PFSK-1 (cell line): ENCODE data around the gene LSM3.

Source experiments
- FOXP2 ChIP-seq: optimal IDR thresholded peaks from 2 replicates; pipeline ENCODE3; 2011; ENCODE audit warnings: borderline replicate concordance, control low read depth, inconsistent platforms; ENCODE audit not compliant: insufficient read depth; ENCODE audit errors: extremely low read length, extremely low read depth
- POLR2AphosphoS5 ChIP-seq: IDR thresholded peaks from 2 replicates; pipeline ENCODE4 v1.6.1; 2012; ENCODE audit warnings: low read depth, mild to moderate bottlenecking, control low read depth, low read length, moderate library complexity
- SIN3A ChIP-seq: IDR thresholded peaks from 2 replicates; pipeline ENCODE4 v1.6.1; 2012; ENCODE audit warnings: mild to moderate bottlenecking, low read length, moderate library complexity, borderline replicate concordance; ENCODE audit not compliant: insufficient read depth
- TAF1 ChIP-seq: IDR thresholded peaks from 2 replicates; pipeline ENCODE4 v1.6.1; 2012; ENCODE audit warnings: low read length, control low read depth, borderline replicate concordance; ENCODE audit not compliant: insufficient read depth
- TF ChIP-seq, protein P1 (sequence below), 2 experiments: IDR thresholded peaks; 2 replicates each; pipeline versions ENCODE4 v1.6.1 to v1.8.0; 2011 to 2012; ENCODE audit warnings: low read depth in 2 of 2, low read length in 2 of 2, control low read depth in 1 of 2, inconsistent platforms in 1 of 2, mild to moderate bottlenecking in 1 of 2, moderate library complexity in 1 of 2; ENCODE audit not compliant: insufficient read depth in 1 of 2

Gene LSM3

DNA sequence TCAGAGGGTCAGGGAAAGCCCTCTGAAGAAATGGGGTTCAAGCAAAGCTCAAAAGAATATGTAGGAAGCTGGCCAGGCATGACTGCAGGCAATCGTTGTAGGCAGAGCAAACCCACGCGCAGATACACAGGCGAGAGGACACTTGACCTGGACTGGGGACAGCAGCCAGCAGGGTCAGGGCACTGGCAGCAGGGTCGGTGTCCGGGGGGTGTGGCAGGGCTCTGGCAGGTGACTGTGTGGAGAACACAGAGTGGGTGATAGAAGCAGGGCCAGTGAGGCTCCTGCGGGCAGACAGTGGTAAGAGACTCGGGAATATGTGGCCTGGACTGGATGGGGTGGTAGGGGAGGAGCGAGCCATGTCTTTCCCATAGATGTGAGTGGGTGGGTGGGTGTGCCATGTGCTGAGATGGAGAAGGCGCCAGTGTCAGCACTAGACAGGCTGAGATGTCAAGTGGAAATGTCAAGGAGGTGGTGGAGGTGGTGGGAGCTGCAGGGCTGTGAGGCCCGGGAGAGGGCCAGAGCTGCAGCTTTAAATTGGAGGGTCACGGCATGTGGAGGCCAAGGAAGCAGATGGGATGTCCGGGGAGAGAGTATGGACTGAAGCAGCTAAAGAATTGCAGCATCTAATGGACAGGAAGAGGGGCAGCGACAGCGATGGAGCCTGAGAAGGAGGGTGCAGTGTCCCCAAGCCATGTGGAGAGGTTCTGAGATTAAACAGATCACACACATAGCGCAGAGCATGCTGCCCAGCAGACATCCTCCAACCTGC lies 40.3 kb upstream of the LSM3 start:
- TF ChIP-seq FOXP2 (no peak), SIN3A (no peak), TAF1 (no peak)

DNA sequence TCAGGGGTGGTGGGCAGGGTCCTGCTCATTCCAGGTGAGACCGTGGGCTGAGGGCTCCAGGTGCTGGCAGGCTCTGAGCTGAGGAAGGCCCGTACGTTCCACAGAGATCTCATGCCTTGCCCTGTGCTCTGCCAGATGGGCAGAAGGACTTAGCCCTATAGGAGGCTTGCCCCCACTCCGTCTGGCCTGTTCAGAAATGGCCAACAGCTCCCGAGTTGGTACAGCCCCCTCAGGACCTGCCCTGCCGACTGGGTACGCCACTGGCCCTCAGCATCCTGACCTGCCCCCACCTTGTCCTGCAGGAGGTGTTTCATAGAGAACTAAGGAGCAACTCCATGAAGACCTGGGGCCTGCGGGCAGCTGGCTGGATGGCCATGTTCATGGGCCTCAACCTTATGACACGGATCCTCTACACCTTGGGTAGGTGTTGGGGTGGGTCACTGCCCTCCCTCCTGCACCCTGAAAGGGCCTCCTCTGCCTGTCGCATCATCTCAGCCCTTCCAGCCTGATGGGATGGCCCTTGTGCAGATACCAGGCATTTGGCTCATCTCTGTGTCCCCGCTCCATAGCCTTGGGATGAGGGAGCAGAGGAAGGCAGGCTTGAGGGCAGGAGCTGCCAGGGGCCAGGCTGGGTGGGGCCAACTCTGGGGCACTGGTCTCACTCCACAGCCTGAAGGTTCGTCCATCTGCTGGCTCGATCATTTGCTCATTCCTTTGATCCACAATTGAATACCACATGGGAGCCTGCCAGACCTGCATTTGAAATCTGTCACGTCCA lies 39.5 kb upstream of the LSM3 start:
- TF ChIP-seq FOXP2 (no peak), POLR2AphosphoS5 (no peak), SIN3A (no peak), TAF1 (no peak)
- TF ChIP-seq, protein P1, sequence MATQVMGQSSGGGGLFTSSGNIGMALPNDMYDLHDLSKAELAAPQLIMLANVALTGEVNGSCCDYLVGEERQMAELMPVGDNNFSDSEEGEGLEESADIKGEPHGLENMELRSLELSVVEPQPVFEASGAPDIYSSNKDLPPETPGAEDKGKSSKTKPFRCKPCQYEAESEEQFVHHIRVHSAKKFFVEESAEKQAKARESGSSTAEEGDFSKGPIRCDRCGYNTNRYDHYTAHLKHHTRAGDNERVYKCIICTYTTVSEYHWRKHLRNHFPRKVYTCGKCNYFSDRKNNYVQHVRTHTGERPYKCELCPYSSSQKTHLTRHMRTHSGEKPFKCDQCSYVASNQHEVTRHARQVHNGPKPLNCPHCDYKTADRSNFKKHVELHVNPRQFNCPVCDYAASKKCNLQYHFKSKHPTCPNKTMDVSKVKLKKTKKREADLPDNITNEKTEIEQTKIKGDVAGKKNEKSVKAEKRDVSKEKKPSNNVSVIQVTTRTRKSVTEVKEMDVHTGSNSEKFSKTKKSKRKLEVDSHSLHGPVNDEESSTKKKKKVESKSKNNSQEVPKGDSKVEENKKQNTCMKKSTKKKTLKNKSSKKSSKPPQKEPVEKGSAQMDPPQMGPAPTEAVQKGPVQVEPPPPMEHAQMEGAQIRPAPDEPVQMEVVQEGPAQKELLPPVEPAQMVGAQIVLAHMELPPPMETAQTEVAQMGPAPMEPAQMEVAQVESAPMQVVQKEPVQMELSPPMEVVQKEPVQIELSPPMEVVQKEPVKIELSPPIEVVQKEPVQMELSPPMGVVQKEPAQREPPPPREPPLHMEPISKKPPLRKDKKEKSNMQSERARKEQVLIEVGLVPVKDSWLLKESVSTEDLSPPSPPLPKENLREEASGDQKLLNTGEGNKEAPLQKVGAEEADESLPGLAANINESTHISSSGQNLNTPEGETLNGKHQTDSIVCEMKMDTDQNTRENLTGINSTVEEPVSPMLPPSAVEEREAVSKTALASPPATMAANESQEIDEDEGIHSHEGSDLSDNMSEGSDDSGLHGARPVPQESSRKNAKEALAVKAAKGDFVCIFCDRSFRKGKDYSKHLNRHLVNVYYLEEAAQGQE (IDR thresholded peaks at IDR 0.05; ENCODE audit: insufficient read depth in 1 of 2, low read depth in 2 of 2, low read length in 2 of 2) = no peak

DNA sequence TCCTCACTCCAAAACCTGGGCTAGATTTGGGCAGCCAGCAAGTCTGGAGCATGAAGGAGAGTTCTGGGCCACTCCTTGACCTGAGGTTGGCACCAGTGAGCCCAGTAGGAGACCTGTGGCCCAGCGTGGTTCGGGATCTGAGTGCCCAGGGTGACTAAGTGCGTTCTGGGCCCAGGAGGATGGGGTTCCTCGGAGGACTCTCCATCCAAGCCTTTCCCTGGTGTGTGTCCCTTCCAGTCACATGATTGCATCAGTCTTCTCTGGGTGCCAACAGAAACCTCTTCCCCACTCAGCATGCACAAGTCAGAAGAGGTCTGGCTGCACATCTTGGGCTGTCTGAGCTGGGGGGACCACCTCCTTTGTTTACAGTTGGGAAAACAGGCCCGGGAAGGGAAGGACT lies 38.8 kb upstream of the LSM3 start:
- TF ChIP-seq FOXP2 = no peak
- no peak for TF ChIP-seq SIN3A
- no peak for TF ChIP-seq TAF1
- TF ChIP-seq POLR2AphosphoS5 = no peak
- TF ChIP-seq, protein P1 (IDR thresholded peaks at IDR 0.05; ENCODE audit: insufficient read depth in 1 of 2, low read depth in 2 of 2, low read length in 2 of 2) = no peak

DNA sequence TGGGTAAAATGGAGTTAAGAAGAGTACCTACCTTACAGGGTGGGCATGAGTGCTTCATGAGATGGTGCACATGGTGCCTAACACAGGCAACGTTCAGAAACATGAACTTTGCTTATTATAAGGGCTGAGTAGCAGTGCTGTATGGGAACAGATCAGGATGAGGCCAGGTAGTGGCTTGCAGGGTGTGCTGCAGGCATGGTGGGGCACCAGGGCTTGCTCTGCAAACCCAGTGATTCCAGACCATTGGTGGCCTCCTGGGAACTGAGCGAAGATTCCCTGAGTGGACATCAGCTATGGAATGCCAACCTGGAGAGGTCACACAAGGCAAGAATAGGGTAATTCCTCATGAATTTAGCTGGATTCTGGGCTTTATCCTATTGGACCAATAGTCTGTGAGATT lies 37.9 kb upstream of the LSM3 start:
- TF ChIP-seq FOXP2 (no peak), TAF1 (no peak), SIN3A (no peak), POLR2AphosphoS5 (no peak)
- TF ChIP-seq, protein P1 (IDR thresholded peaks at IDR 0.05; ENCODE audit: insufficient read depth in 1 of 2, low read depth in 2 of 2, low read length in 2 of 2) = no peak

DNA sequence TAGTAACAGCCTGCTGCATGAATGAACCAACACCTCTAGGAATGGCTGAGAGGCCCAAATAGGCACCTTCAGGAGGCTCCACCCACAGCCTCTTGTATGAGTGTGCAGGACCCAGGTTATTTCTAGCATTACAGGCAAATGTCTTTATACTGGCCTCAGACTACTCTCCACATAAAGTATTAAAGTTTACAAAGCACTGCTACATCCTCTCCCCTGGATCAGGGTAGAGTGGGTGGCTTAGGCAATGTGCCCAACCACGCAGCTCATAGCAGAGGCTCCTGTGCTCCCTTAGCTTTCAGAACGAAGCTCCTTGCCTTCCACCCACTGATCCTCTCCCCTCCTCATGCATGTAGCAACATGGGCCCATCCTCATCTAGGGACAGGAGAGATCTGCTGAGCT lies 37.5 kb upstream of the LSM3 start:
- TF ChIP-seq POLR2AphosphoS5 (no peak), TAF1 (no peak), FOXP2 (no peak), SIN3A (no peak)
- TF ChIP-seq, protein P1 (IDR thresholded peaks at IDR 0.05; ENCODE audit: insufficient read depth in 1 of 2, low read depth in 2 of 2, low read length in 2 of 2) = no peak
